ENCODE results near the gene MYLK.

MYLK gene

GRCh38 chr3:123791073-123791370 is 93.1 kb downstream of the MYLK start:
- no peak for DNase-seq (ENCODE audit: low read depth)

- no peak for DNase-seq (ENCODE audit: low read depth)
These were observed 93.7 kb downstream of the MYLK start for GRCh38 chr3:123790254-123791072.

GRCh38 chr3:123789760-123790159 is 94.4 kb downstream of the MYLK start:
- no peak for DNase-seq (ENCODE audit: low read depth)

DNA sequence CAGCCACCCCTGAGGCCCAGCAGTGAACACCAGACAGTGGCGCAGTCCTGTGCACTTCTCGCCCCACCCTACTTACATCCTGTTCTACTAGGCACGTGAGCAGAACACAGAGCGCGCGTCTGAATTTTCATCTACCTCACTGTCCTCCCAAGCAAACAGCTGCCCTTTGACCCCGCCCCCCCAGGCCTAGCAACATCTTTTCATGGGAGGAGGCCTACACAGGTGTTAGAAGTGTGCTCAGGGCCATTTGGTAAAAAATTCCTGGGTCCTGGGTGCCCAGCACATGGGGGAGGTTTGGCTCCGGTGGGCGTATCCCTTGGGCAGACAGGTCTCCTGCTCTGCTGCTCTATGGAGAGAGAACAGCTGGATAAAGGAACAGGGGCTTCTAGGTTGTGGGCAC is 95.0 kb downstream of the MYLK start:
- DNase-seq (ENCODE audit: low read depth) = no peak

- DNase-seq (ENCODE audit: low read depth) = no peak
These were observed 95.4 kb downstream of the MYLK start for GRCh38 chr3:123788710-123789109.

DNA sequence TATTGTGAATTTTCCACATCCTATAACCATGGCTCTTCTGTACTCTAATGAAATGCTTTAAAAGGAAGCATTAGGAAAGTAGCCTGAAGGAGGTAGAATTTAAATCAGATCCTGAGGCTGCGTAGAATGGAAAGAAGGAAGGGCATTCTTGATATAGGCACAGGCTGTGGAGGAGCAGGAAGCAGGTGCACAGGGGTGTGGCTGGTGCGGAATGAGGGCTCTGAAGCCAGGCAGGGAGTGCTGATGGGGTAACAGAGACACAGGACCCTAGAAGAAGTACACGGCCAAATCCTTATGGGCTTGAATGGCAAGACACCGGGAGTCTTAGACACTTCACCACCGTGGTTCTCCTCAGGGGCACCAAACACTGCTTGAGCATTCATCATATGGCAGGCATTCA is 97.0 kb downstream of the MYLK start:
- no peak for DNase-seq (ENCODE audit: low read depth)

DNA sequence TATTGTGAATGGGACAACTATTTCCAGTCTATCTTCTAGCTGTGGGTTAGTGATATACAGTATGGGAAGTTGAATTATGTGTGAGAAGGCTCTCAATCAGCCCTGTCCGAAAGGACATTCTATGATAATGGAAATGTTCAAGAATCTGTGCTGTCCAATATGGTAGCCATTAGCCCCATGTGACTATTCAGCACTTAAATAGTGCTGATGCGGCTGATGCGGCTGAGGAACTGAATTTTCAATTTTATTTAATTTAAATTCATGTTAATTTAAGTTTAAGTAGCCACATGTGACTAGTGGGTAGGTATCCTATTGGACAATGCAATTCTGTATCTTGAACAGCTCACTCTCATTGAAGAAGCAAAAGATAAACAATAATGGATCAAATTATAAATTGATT is 98.5 kb downstream of the MYLK start:
- DNase-seq (ENCODE audit: low read depth) = no peak

DNA sequence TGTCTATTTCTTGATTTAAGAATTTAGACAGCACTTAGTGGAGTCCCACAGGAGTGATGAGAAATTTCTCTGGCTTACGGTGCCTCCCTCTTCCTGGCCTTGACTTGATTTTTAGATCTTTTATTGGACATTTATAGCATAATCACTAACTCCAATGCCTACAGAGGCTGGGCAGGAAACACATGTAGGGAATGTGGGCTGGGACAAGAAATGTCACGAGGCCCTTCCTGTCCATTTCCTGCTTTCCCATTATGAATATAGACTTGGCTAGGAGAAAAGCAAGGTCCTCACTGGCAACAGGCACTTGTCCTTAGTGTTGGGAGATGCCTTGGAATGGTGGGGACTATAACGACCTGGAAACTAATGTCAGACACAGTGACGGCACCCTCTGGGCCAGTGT is 100.3 kb downstream of the MYLK start:
- no peak for DNase-seq (ENCODE audit: low read depth)

DNA sequence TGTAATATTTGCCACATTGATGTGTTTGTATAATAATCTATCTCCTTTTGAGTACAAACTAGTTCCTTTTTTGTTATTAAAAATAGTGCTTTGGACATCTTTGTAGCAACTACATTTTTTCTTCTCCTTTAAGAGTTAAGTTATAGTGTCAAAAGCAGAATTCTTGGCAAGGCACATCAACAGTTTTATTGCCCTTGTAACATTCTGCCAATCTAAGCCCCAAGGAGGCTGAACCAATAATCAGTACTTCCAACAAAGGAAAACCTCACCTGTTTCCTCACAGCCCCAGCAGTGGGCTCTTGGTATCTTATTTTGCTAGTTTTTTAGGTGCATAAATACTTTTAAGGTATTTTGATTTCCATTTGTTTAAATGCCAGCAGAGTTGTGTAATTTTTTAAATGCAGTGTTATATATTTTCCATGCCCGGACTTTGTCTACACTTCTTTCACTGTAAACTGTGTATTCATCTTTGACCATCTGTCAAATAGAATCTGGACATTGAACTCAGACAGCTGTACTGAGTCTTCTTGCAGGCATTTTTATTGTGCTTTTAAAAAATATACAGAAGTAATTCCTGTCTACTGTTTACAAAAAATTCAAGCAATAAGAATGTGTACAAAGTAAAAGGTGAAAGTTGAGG is 101.0 kb downstream of the MYLK start:
- DNase-seq (ENCODE audit: low read depth) = no peak

DNA sequence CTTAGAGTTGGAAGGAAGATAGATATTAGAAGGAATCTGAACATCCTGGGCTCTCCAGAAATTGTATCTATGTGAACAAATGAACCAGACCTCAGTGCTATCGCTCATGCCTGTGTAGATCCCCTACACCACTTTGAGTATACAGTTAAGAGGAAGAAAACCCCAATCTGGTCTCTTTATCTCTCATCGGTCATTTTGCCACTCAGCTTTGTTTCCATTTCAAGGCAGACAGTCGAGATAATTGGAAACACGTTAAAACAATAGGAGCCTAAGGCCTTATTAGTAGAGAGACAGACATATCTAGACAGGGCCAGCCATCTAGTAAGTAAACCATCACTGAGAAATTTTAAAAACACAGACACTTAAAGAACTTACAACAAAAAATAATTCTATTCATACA is 101.6 kb downstream of the MYLK start:
- no peak for DNase-seq (ENCODE audit: low read depth)

GRCh38 chr3:123781571-123782275 is 102.4 kb downstream of the MYLK start:
- no peak for DNase-seq (ENCODE audit: low read depth)

- no peak for DNase-seq (ENCODE audit: low read depth)
These were observed 103.0 kb downstream of the MYLK start for GRCh38 chr3:123781138-123781537.

GRCh38 chr3:123780656-123781055 is 103.5 kb downstream of the MYLK start:
- DNase-seq (ENCODE audit: low read depth) = no peak

DNA sequence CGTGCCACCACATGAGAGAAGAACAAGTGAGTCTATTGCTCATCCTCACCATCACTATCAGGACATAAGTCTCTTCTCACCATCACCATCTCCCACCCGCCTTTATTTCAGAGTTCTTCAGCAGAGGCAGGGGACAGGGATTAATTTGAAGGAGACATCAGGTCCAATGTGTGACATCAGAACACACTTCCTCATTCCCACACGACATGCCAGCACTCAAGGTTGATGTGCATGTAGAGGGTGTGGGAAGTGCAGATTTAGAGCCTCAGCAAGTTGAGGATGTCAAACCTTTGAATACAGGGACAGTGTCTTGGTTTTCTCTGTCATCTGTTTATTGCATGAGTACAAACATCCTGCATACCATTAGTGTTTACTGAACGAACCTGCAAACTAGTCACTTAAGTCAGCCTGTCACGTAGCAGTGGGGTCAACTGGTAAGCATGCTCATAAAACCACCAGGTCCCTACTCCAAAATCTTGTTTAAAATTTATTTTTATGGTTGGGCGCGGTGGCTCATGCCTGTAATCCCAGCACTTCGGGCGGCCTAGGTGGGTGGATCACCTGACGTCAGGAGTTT is 104.4 kb downstream of the MYLK start:
- DNase-seq (ENCODE audit: low read depth) = no peak

GRCh38 chr3:123778991-123779622 is 105.0 kb downstream of the MYLK start:
- no peak for DNase-seq (ENCODE audit: low read depth)

- no peak for DNase-seq (ENCODE audit: low read depth)
These were observed 105.6 kb downstream of the MYLK start for GRCh38 chr3:123778525-123778924.

- DNase-seq (ENCODE audit: low read depth) = no peak
These were observed 107.9 kb downstream of the MYLK start for GRCh38 chr3:123776071-123776782.

DNA sequence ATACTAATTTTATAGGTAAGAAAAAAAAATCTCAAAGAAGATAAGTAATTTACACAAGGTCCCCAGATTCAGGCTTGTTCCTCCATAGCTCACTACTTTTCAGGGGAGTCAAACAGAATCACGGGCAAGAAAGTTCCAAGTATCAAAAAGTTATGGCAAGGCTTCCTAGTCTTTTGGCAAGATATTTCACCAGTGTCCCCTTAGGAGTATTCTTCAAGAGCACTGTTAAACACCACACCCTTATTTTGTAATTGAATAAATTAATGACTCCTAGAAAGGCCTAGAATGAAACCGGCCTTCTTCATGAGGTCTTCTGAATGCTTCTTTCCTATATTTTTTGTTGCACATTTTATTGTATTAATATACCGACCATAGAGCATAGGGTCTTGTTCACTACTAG is 109.7 kb downstream of the MYLK start:
- no peak for DNase-seq (ENCODE audit: low read depth)

GRCh38 chr3:123773681-123774431 is 110.3 kb downstream of the MYLK start:
- DNase-seq (ENCODE audit: low read depth) = no peak

DNA sequence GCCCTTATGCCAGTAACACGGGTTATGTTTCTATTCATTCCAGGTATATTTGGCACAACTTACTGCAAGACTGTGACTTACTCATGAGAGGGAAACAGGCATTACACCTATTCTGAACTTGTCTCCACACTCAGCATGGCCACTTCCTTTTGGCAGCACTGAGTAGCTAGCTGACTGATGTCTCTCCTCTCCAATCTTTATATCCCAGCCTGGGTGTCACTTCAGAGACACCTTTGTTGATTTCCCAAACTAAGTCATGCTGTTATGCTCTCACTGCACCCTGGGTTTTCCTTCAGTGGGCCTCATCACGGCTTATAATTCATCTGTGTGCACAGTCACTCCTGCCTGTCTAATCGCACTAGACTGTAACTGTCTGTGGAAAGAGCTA is 114.8 kb downstream of the MYLK start:
- no peak for DNase-seq (ENCODE audit: low read depth)
